ENCODE results near the gene DYRK1A. TPM values are rescaled to one million over a fixed set of nuclear protein-coding genes. Genes with fewer than 3 reads are reported as not detected.

Gene DYRK1A
- total RNA-seq, 2 experiments from 2014 or later, result 85.6 to 108 TPM

DNA sequence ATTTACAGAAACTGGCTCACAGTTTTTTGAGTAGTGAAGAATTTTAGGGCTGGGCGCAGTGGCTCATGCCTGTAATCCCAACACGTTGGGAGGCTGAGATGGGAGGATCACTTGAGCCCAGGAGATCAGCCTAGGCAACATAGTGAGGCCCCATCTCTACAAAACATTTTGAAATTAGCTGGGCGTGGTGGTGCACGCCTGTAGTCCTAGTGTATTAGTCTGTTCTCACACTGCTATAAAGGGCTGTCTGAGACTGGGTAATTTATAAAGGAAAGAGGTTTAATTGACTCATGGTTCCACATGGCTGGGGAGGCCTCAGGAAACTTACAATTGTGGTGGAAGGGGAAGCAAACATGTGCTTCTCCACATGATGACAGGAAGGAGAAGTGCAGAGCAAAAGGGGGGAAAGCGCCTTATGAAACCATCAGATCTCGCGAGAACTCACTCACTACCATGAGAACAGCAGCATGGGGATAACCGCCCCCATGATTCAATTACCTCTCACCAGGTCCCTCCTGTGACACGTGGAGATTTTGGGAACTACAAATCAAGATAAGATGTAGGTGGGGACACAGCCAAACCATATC is 24.4 kb upstream of the DYRK1A start:
- H3K27me3 Mint-ChIP-seq, result peaks cover 3% of the 10 kb centered on the region
- H3K4me3 Mint-ChIP-seq, result no peak overlapping the region
- H3K27ac Mint-ChIP-seq, result no peak overlapping the region
- H3K36me3 Mint-ChIP-seq (ENCODE audit: low read depth), result no peaks in the 10 kb centered on the region
- no peak for DNase-seq
- H3K4me1 Mint-ChIP-seq, result no peaks in the 10 kb centered on the region
- H3K9me3 Mint-ChIP-seq, result peaks cover 16% of the 10 kb centered on the region
- POLR2A ChIA-PET, result no interaction called here
- CTCF ChIA-PET, result no interaction called here

DNA sequence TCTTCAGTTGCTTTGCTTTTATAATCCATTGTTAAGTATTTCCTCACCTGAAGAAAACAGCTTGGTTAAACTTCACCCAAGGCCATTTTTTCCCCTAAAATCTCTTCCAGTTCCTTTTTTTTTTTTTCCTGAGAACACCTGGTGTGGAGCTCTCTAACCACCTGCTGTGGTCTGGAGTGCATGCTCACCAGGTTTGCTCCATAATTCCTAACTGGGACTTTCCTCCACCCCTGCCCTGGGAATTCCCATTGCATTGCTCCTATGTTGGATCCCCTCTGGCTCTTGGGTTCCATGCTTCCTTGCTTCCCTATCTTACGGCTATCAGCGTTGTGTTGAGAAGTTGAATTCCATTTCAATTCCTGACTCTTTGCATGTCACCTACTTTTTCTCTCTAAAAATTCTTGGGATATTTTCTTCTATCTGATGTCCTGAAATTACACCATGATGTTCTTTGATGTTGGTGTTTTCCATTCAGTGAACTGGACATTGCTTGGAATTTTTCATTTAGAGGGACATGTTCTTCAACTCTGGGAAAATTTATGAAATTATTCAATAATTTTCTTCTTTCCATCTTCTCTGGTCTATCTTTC is 19.6 kb upstream of the DYRK1A start:
- Mint-ChIP-seq H3K27me3 (peaks cover 11% of the 10 kb centered on the region), H3K4me3 (no peak overlapping the region), H3K4me1 (no peaks in the 10 kb centered on the region), H3K36me3 (ENCODE audit: low read depth) (peaks cover 9% of the 10 kb centered on the region), H3K27ac (no peak overlapping the region), H3K9me3 (peaks cover 37% of the 10 kb centered on the region)
- no peak for DNase-seq
- ChIA-PET CTCF (no interaction called here), POLR2A (interaction anchor here (0.6 kb wide), 1 partner anchor 1919 kb away, joined by 3 read pairs; no protein-coding TSS in a partner anchor)

DNA sequence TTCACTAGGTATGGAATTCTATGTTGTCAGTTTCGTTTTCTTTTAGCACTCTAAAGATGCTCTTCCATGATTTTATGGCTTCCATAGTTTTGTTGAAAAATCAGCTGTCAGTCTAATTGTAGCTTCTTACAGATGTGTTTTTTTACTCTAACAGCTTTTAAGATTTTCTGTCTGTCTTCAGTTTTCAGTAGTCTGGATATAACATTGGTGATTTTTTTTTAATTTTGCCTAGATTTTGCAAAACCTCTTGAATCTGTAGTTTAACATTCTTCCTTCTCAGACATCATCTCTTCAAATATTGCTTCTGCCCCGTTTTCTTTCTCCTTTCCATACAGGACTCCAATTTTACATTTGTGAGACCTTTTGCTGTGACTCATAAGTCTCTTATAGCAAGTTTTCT is 17.9 kb upstream of the DYRK1A start:
- DNase-seq, result no peak
- Mint-ChIP-seq H3K4me3 (no peak overlapping the region), H3K36me3 (ENCODE audit: low read depth) (peaks cover 9% of the 10 kb centered on the region), H3K9me3 (peaks cover 33% of the 10 kb centered on the region), H3K27ac (no peak overlapping the region), H3K4me1 (no peaks in the 10 kb centered on the region), H3K27me3 (peaks cover 13% of the 10 kb centered on the region)
- CTCF ChIA-PET, result no interaction called here
- POLR2A ChIA-PET, result no interaction called here

DNA sequence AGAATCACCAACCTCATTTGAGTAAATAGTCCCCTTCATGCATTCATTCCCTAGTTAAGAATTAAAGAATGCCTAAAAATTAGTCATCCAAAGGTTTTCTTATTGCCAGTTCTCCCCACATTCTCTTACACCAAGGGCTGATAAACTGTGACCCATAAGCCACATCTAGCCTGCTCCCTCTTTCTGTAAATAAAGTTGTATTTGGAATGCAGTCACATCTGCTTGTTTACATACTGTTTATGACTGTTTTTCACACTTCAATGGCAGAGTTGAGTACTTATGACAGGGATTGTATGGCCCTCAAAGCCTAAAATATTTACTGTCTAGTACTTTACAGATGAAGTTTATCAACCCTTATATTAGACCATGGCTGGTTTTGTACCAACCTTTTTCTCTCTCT is 16.1 kb upstream of the DYRK1A start:
- Mint-ChIP-seq H3K27me3 (peaks cover 13% of the 10 kb centered on the region), H3K27ac (no peak overlapping the region), H3K36me3 (ENCODE audit: low read depth) (peaks cover 9% of the 10 kb centered on the region), H3K4me1 (no peaks in the 10 kb centered on the region), H3K9me3 (peaks cover 27% of the 10 kb centered on the region), H3K4me3 (no peak overlapping the region)
- ChIA-PET POLR2A (no interaction called here), CTCF (interaction anchor here (0.6 kb wide), 1 partner anchor 33 kb away, joined by 4 read pairs; no protein-coding TSS in a partner anchor)
- DNase-seq, result no peak

DNA sequence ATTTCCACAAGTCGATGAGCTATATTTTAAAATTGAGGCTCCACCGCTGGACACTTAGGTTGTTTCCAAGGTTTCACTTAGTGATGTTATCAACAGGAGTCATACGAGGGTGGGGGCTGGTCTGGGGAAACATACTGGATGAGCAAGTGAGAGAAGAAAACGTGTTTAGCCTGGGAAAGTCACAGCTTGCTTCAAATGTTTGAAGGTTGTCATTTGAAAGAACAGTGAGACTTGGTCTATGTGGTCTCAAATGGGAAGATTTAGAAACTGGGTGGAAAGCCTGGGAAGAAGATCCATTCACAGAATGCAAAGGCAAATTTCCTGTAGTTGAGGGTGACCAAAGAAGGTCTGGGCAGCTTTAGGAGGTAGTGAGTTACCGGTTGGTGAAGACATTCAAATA is 9.9 kb upstream of the DYRK1A start:
- H3K36me3 Mint-ChIP-seq (ENCODE audit: low read depth), result peaks cover 2% of the 10 kb centered on the region
- H3K4me1 Mint-ChIP-seq, result peaks cover 9% of the 10 kb centered on the region
- H3K9me3 Mint-ChIP-seq, result peaks cover under 1% of the 10 kb centered on the region
- H3K27ac Mint-ChIP-seq, result no peak overlapping the region
- DNase-seq, result no peak
- peaks cover 3% of the 10 kb centered on the region for H3K27me3 Mint-ChIP-seq
- CTCF ChIA-PET, result interaction anchor here (0.5 kb wide), 1 partner anchor 31 kb away, joined by 5 read pairs; no protein-coding TSS in a partner anchor
- H3K4me3 Mint-ChIP-seq, result no peak overlapping the region
- POLR2A ChIA-PET, result no interaction called here

DNA sequence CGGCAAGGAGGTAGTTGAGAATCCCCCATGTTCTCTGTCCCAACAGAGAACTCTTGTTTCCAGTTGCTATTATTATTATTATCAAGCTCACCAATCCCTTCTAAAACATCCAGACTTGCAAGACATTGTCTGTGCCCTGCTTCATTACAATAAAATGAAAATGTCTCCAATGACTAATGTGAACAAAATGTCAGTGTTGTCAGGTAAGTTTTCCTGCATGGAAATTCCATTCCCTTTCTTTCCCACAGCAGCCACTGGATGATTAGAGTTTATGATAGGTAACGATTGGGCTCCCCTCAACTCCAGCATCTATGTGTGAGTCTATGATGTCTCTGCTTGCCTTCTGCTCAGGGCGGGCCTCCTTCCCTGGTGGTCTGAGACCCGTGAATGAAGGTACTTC is 8.9 kb upstream of the DYRK1A start:
- POLR2A ChIA-PET, result no interaction called here
- no peak overlapping the region for H3K27ac Mint-ChIP-seq
- H3K27me3 Mint-ChIP-seq, result peaks cover 2% of the 10 kb centered on the region
- no peak for DNase-seq
- H3K9me3 Mint-ChIP-seq, result no peaks in the 10 kb centered on the region
- H3K4me3 Mint-ChIP-seq, result no peak overlapping the region
- H3K36me3 Mint-ChIP-seq (ENCODE audit: low read depth), result peaks cover 2% of the 10 kb centered on the region
- H3K4me1 Mint-ChIP-seq, result peaks cover 13% of the 10 kb centered on the region
- CTCF ChIA-PET, result no interaction called here

DNA sequence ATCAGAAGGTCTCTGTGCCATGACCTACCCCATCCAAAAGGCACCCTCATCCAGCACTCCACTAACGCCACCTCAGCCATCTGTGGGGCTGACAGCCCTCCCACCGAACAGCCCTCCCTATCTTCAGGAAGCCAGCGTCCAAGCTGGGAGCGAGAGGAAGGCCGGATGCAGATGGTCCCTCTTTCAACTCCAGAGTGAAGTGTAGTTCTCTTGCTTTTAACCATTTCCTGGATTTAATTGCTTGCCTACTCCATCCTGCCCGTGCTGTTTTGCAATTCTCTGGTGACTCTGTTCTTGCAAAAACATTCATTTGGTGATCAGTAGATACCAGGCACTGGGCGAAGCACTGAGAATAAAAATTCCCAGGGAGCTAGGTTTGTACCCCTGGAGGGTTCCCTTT is 8.2 kb upstream of the DYRK1A start:
- Mint-ChIP-seq H3K4me1 (peaks cover 13% of the 10 kb centered on the region), H3K36me3 (ENCODE audit: low read depth) (peaks cover 2% of the 10 kb centered on the region), H3K27me3 (no peaks in the 10 kb centered on the region), H3K27ac (no peak overlapping the region), H3K9me3 (no peaks in the 10 kb centered on the region), H3K4me3 (no peak overlapping the region)
- ChIA-PET CTCF (no interaction called here), POLR2A (no interaction called here)
- no peak for DNase-seq

DNA sequence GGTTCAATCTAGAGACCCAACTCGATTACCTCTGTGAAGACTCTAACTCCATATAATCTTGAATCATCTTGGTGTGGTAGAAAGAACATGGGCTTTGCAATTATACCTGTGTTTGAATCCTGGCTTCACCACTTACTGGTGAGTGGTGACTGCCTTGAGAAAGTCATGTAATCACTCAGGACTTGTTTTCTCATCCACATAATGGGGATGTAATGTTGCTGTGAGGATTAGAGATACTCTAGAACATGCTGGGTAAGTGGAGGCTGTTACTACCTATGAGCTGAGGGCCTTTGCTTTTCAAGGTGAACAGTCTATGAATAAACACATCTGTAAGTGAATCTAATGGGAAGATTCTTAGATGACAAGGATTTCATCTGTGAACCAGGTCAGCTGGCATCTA is 2.6 kb upstream of the DYRK1A start:
- no peak for DNase-seq
- H3K27me3 Mint-ChIP-seq, result no peaks in the 10 kb centered on the region
- CTCF ChIA-PET, result no interaction called here
- peaks cover 9% of the 10 kb centered on the region for H3K36me3 Mint-ChIP-seq (ENCODE audit: low read depth)
- POLR2A ChIA-PET, result no interaction called here
- no peaks in the 10 kb centered on the region for H3K9me3 Mint-ChIP-seq
- no peak overlapping the region for H3K4me3 Mint-ChIP-seq
- H3K4me1 Mint-ChIP-seq, result peaks cover 23% of the 10 kb centered on the region
- H3K27ac Mint-ChIP-seq, result no peak overlapping the region

DNA sequence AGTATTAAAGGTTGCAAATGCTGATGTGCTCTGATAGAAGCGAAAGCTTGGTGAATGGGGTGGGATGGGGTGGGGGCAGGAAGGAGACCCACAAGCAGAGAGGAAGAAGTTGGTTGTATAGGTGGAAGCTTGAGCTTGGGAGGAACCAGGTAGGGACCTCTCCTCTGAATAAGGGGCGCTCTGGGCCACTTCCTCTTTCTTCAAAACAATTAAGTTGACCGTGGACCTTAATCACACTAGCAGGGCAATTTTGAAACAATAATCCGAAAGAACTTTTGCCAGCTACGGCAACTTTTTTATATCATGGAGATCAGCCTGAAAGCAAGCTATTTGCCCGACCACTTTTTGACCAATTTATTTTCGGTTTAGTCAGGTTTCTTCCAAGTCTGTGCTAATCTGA is 1.9 kb upstream of the DYRK1A start:
- no peak for DNase-seq
- H3K36me3 Mint-ChIP-seq (ENCODE audit: low read depth), result peaks cover 13% of the 10 kb centered on the region
- peaks cover 31% of the 10 kb centered on the region for H3K4me1 Mint-ChIP-seq
- ChIA-PET CTCF (interaction anchor here (0.5 to 0.6 kb wide), 2 partner anchors 33 to 43 kb away, joined by 3 to 4 read pairs; no protein-coding TSS in a partner anchor), POLR2A (interaction anchor here (2.3 kb wide), 1 partner anchor 97 kb away, joined by 8 read pairs; the partner anchor contains the start of gene VPS26C)
- H3K27ac Mint-ChIP-seq, result peak overlapping the region; percentile 96
- H3K27me3 Mint-ChIP-seq, result no peaks in the 10 kb centered on the region
- H3K4me3 Mint-ChIP-seq, result peak overlapping the region; percentile 88
- no peaks in the 10 kb centered on the region for H3K9me3 Mint-ChIP-seq

DNA sequence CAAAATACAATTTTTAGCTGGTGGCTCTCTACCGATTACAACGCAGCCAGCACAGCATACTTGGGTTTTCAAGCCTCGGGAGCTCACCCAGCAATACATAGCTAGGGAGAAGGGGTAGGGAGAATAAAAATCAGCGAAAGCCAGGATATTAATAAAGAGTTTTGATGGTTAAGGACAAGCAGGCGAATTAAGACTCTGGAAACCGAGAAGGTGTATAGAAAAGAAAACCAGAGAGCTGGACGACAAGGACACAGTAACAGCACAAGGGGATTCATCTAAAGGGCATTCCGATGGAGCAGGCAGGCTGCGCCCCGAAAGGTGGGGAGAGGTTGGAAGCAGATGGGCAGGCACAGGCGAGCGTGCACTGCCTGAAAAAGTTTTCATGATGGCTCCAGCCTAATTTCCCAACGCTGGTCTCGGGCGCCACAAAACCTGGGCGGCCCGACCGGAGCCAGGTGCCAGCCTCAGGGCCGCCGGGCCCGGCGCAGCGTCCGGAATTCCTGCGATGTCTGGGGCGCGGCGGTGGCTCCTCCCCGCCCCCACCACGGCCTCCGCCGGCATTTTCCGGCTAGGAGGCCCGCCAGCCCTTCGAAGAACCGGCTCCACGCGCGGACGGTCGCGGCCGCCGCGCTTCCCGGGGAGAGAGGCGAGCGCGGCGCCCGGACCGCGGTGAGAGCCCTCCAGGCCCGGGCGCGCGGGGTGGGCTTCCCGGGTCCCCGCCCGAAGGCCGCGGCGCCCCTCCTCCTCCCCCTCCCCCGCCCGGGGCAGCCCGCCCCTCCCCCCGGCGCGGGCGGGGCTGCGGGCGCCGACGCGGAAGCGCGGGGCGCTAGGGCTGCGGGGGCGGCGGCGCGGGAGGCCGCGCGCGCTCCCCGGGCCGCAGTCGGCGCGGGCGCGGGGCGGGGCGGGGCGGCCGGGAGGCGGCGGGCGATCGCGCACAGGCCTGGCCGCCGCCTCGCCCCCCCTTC is 774 bp upstream of the DYRK1A start:
- peak overlapping the region; percentile 99 for H3K4me3 Mint-ChIP-seq
- ChIA-PET CTCF (interaction anchor here (0.5 to 0.6 kb wide), 3 partner anchors 42 to 491 kb away, joined by 3 to 4 read pairs (median 3); no protein-coding TSS in a partner anchor), POLR2A (interaction anchor here (0.6 to 2.3 kb wide), 3 partner anchors 98 to 400 kb away, joined by 3 to 8 read pairs (median 4); partner anchors contain the start of gene VPS26C)
- peaks cover 41% of the 10 kb centered on the region for H3K4me1 Mint-ChIP-seq
- H3K36me3 Mint-ChIP-seq (ENCODE audit: low read depth), result peaks cover 16% of the 10 kb centered on the region
- H3K27me3 Mint-ChIP-seq, result no peaks in the 10 kb centered on the region
- DNase-seq, result peak; percentile 55
- H3K9me3 Mint-ChIP-seq, result no peaks in the 10 kb centered on the region
- peak overlapping the region; percentile 96 for H3K27ac Mint-ChIP-seq

DNA sequence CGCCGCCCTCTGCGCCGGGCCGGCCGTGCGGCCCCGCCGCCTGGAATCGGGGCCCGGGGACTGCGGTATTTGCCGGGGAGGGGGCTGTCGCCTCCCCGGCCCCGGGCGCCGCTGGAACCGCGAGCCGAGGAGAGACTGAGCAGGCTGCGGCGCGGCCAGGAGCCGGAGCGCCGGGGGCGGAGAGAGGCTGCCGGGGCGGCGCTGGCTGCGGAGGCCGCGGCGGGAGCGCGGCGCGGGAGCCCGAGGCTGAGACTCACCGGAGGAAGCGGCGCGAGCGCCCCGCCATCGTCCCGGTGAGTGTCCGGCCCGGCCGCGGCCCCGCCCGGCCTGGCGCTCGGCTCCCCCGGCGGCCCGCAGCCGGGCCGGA is 746 bp downstream of the DYRK1A start:
- CTCF ChIA-PET, result interaction anchor here (1.2 kb wide), 1 partner anchor 22 kb away, joined by 3 read pairs; no protein-coding TSS in a partner anchor
- DNase-seq, result peak; percentile 13
- Mint-ChIP-seq H3K9me3 (no peaks in the 10 kb centered on the region), H3K36me3 (ENCODE audit: low read depth) (peaks cover 17% of the 10 kb centered on the region), H3K4me1 (peaks cover 50% of the 10 kb centered on the region), H3K4me3 (no peak overlapping the region), H3K27ac (no peak overlapping the region), H3K27me3 (no peaks in the 10 kb centered on the region)
- POLR2A ChIA-PET, result no interaction called here

DNA sequence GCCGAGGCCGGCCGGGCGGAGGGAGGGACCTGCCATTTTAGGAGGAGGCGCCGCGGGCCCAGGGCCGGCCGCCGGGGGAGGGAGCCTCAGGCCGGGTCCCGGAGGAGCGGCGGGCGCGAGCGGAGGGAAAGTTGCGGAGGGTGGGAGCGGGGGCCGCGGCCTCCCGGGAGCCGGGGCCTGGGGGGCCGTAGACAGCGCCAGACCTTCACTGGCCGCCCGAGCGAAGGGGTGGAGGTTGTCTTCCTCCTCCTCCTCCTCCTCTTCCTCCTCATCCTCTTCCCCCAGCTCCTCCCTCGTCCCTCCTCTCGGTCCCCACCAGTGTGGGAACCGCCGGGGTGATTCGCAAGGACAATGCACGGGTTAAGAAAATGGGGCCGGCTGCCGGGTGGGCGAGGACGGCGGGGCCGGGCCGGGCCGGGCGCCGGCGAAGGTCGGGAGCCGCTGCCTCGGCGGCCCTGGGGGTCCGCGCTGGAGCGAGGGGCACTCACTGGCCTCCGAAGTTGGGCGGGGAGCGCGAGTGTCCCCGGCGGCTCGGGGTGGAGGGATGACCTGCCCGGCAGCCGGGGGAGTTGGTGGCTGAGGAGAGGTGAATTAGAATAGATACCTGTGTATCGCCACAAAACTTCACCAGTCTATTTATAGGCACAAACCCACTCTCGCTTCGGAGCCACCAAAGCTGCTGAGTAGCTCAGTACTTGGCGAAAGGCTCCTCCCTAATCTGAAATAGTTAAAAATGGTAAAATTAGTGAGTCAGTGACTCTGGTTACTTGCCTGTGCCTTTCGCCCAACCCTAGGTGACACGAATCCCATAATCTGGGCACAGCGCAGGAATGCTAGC is 1.3 kb downstream of the DYRK1A start:
- H3K4me1 Mint-ChIP-seq, result peaks cover 55% of the 10 kb centered on the region
- H3K27me3 Mint-ChIP-seq, result no peaks in the 10 kb centered on the region
- H3K36me3 Mint-ChIP-seq (ENCODE audit: low read depth), result peaks cover 21% of the 10 kb centered on the region

More for the DNA sequence above, 1.3 kb downstream of the DYRK1A start:
- H3K4me3 Mint-ChIP-seq, result peak overlapping the region; percentile 90
- DNase-seq, result peak; percentile 44
- no peaks in the 10 kb centered on the region for H3K9me3 Mint-ChIP-seq
- POLR2A ChIA-PET, result interaction anchor here (0.6 to 0.7 kb wide), 3 partner anchors 40 to 101 kb away, joined by 3 read pairs; partner anchors contain the start of gene VPS26C
- peak overlapping the region; percentile 87 for H3K27ac Mint-ChIP-seq
- CTCF ChIA-PET, result interaction anchor here (1.1 to 1.3 kb wide), 3 partner anchors 14 to 155 kb away, joined by 3 to 4 read pairs (median 3); no protein-coding TSS in a partner anchor

All from activated CD4-positive, alpha-beta T cell treated with anti-CD3 and anti-CD28 coated beads, Interleukin-2, amount 10 ng/mL, durations not matched to agents 7 days and 5 days (primary cell).